GM12892 (cell line): Measurements from ENCODE around the gene CAPN5.

Source experiments
- POLR2A ChIP-seq: IDR thresholded peaks from 2 replicates; pipeline ENCODE4 v1.6.1; 2011; ENCODE audit warnings: low read depth, low read length, control low read depth
- POLR2AphosphoS5 ChIP-seq: IDR thresholded peaks from 2 replicates; pipeline ENCODE4 v1.6.1; 2011; ENCODE audit warnings: low read depth, low read length, control low read depth

DNA sequence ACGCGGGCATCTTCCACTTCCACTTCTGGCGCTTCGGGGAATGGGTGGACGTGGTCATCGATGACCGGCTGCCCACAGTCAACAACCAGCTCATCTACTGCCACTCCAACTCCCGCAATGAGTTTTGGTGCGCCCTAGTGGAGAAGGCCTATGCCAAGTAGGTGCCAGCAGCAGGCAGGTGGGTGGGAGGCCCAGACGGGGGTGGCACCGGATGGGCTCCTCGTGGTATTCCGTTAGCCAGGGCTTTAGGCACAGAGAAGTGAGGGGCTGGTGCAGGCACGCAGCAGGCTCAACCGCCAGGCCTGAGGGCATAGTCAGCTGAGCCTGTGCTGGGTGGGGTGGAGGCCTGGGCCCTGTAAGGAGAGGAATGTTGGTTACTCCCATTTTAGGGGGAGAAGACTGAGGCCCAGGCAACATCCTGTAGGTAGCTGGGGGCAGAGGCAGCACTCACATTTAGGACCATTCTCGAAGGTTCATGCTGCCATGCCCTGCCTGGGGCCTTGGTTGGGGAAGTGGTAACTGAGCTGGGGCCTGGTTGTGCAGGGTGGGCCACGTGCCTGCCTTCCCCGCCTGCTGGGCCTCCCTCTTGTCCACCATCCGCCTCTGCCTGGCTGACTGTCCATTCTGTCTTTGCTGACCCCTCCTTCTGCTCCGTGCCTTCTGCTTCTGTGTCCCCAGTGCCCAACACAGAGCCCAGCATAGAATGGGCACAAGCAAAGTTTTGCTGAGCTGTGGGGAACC, 46.0 kb downstream of the CAPN5 start:
- TF ChIP-seq POLR2AphosphoS5 = no peak
- no peak for TF ChIP-seq POLR2A
